HG03280 (cell line): ENCODE data around the gene CNOT10.
A peak's percentile ranks its signal among the peaks of the same experiment; 100 is the strongest.
"Not testable (repeated sequence)": the region's sequence is repeated elsewhere in the genome, so short reads cannot be mapped to it uniquely, and the experiment has no call there.

Experiments
- ATAC-seq: cut with Tn5 transposase; IDR thresholded peaks from one replicate; pipeline ENCODE4 v1.9.1; 2021; ENCODE audit warnings: mild to moderate bottlenecking, moderate library complexity; ENCODE audit not compliant: unreplicated experiment

The CNOT10 gene

GRCh38 chr3:32751377-32751776 lies 66.4 kb downstream of the CNOT10 start:
- ATAC-seq: no peak

- ATAC-seq: no peak
These were observed 70.8 kb downstream of the CNOT10 start for GRCh38 chr3:32755761-32756160.

GRCh38 chr3:32757618-32758374 lies 72.8 kb downstream of the CNOT10 start:
- no peak for ATAC-seq

- ATAC-seq: no peak
These were observed 73.4 kb downstream of the CNOT10 start for GRCh38 chr3:32758375-32758753.

GRCh38 chr3:32759342-32759741 lies 74.4 kb downstream of the CNOT10 start:
- ATAC-seq: no peak

DNA sequence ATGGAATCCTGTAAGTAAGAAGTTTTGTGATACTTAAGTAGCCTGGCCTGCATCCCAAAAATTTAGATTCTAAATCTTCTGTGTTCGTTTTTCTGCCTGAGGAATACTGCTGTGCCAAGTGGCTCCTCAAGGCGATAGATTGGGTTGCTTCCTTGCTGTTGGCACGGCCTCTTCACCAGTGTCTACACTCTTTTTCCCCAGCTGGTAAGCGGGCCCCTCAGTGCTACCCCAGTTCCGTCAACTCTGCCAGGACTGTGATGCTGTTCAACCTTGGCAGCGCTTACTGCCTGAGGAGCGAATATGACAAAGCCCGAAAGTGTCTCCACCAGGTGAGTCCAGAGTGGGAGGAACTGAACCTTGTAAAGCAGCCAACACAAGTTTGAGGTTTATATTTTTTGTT lies 79.5 kb downstream of the CNOT10 start:
- ATAC-seq: no peak

DNA sequence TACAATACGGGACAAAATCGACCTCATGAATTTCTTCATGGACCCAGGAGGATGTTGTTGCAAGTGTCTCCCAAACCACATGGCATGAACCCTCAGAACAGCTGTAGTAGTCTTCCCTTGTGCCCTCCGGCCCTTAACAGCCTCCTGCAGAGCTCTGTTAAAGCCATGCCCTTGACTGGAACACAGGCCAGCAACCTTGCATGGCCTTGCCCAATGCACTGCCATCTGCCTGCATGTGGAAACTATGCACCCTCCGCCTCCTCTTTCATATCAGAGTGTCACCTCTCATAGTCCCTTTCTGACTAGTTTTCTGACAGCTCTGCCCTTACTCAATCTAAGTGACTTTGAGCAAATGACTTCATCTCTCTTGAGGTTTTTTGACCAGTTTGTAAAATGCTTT lies 93.4 kb downstream of the CNOT10 start:
- no peak for ATAC-seq

GRCh38 chr3:32780071-32780734 lies 95.2 kb downstream of the CNOT10 start:
- ATAC-seq: no peak

GRCh38 chr3:32780735-32781210 lies 95.8 kb downstream of the CNOT10 start:
- peak; percentile 39 for ATAC-seq

- peak; percentile 95 for ATAC-seq
These were observed 96.4 kb downstream of the CNOT10 start for GRCh38 chr3:32781211-32781968.

GRCh38 chr3:32781969-32782270 lies 96.9 kb downstream of the CNOT10 start:
- ATAC-seq: not testable (repeated sequence)

- ATAC-seq: no peak
These were observed 97.4 kb downstream of the CNOT10 start for GRCh38 chr3:32782407-32782806.

DNA sequence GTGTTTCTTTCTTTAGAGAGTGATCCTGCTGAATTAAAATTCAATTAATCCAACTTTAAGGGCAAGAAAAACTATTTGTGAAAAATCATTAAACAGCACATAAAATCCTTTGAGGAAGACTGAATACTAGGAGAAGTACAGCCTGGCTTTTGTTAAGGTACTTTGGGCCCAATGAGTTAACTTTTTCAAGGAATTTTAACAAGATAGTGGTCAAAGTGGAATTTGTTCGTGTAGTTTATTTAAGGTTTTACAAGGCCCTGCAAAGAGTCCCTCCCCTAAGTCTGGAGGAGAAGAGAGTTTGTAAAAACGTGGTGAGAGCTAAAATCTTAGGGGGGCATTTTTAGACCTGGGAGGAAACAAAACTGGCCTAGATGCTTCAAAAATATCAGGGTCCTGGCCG lies 106.8 kb downstream of the CNOT10 start:
- ATAC-seq: no peak

- no peak for ATAC-seq
These were observed 109.7 kb downstream of the CNOT10 start for GRCh38 chr3:32794487-32795308.

GRCh38 chr3:32796384-32796950 lies 111.5 kb downstream of the CNOT10 start:
- not testable (repeated sequence) for ATAC-seq

GRCh38 chr3:32797776-32798175 lies 112.8 kb downstream of the CNOT10 start:
- no peak for ATAC-seq

DNA sequence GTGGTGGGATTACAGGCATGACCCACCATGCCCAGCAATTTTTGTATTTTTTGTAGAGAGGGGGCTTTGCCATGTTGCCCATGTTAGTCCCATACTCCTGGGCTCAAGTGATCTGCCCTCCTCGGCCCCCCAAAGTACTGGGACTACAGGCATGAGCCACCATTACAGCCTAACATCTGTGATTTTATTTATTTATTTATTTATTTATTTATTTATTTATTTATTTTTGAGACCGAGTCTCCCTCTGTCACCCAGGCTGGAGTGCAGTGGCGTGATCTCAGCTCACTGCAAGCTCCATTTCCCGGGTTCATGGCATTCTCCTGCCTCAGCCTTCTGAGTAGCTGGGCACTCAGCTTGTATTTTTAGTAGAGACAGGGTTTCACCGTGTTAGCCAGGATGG lies 116.5 kb downstream of the CNOT10 start:
- not testable (repeated sequence) for ATAC-seq

- no peak for ATAC-seq
These were observed 128.2 kb downstream of the CNOT10 start for GRCh38 chr3:32813180-32813579.

- ATAC-seq: no peak
These were observed 129.4 kb downstream of the CNOT10 start for GRCh38 chr3:32814361-32814760.

DNA sequence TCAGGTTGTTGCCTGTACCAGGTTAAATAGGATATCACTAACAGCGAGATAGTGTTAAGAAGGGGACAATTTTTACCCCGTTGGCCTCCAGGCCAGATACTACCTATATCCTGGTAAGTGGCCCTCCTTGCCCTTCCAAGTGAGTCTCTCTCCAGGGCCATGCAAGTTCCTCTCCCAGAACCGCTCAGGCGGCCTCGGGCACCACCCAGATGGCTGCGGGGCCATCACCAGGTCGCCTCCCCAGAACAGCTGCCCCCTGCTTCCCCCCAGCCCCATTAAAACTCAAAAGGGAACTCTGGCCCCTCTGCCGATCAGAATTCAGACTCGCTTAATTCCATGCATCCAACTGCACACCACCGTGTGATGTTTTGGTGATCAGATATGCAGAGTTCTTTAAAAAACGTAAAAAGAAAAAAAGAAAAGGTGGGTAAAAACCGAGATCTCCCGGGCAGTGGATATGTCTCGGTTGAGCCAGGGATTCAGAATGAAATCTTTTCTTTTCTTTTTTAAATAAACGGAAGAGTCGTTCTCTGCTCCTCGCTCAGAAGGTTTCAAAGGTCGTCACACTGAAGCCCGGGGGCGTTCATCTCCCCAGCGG lies 131.0 kb downstream of the CNOT10 start:
- ATAC-seq: no peak
